H1 (cell line): Measurements from ENCODE around the gene ZNF284. TPM values are rescaled to one million over a fixed set of nuclear protein-coding genes. Genes with fewer than 3 reads are reported as not detected.

Experiments used
- CTCF ChIA-PET: fragments of 300-600 bp; sonication (Branson Sonifier 250); formaldehyde crosslinking; loops from one replicate; lab custom pipeline; 2021; ENCODE audit not compliant: partially characterized antibody; lab: Charles Lee
- POLR2A ChIA-PET: fragments of 300-600 bp; sonication (Branson Sonifier 250); formaldehyde crosslinking; loops from one replicate; lab custom pipeline; 2021; ENCODE audit warnings: inconsistent platforms; ENCODE audit not compliant: partially characterized antibody; lab: Charles Lee
- DNase-seq, 2 experiments: peaks; one replicate each; pipeline versions ENCODE4 v3.0.0 to v3.0.0-alpha.2; 2010 to 2022; ENCODE audit warnings: low spot score in 2 of 2, low read depth in 1 of 2, mixed read lengths in 1 of 2
- FAIRE-seq: peaks from 2 replicates; lab custom pipeline; 2011; peaks lifted over from hg19 to GRCh38; lab: Jason Lieb, UNC
- H2AFZ ChIP-seq: 2 replicates; pipeline ENCODE4 v1.8.1; 2012; ENCODE audit warnings: low read length, inconsistent platforms
- H2AK5ac ChIP-seq: 2 replicates; pipeline ENCODE4 v1.6.1; 2013; ENCODE audit warnings: low read depth, low read length
- H2BK120ac ChIP-seq: replicated peaks from 2 replicates; pipeline ENCODE3; 2013; ENCODE audit warnings: low read depth, low read length, inconsistent platforms
- H2BK12ac ChIP-seq: 2 replicates; pipeline ENCODE4 v1.6.1; 2013; ENCODE audit warnings: low read depth, low read length
- H2BK15ac ChIP-seq: 2 replicates; pipeline ENCODE4 v1.6.1; 2013; ENCODE audit warnings: low read length
- H2BK20ac ChIP-seq: 2 replicates; pipeline ENCODE4 v1.6.1; 2013; ENCODE audit warnings: low read length
- H2BK5ac ChIP-seq: 2 replicates; pipeline ENCODE4 v1.6.1; 2013; ENCODE audit warnings: low read depth, low read length
- H3K14ac ChIP-seq: 2 replicates; pipeline ENCODE4 v1.6.1; 2013; ENCODE audit warnings: inconsistent platforms; ENCODE audit not compliant: insufficient read length
- H3K18ac ChIP-seq: 2 replicates; pipeline ENCODE4 v1.6.1; 2013; ENCODE audit warnings: low read length; ENCODE audit errors: extremely low read depth
- H3K23ac ChIP-seq: 2 replicates; pipeline ENCODE4 v1.6.1; 2013; ENCODE audit warnings: inconsistent platforms; ENCODE audit not compliant: insufficient read length
- H3K23me2 ChIP-seq: 2 replicates; pipeline ENCODE4 v1.6.1; 2013; ENCODE audit warnings: low read depth, low read length
- H3K27ac ChIP-seq: 2 replicates; pipeline ENCODE4 v1.6.1; 2011; ENCODE audit warnings: low read depth, low read length, inconsistent platforms
- H3K27me3 ChIP-seq, 4 experiments: replicated peaks in 1 of 4; 1 replicate in 1 of 4; 2 replicates in 3 of 4; pipeline versions ENCODE4 v1.6.1 to v1.8.1; 2011 to 2013; ENCODE audit warnings: low read length in 3 of 4, mild to moderate bottlenecking in 3 of 4, inconsistent platforms in 2 of 4, mixed read lengths in 2 of 4, moderate library complexity in 1 of 4; ENCODE audit not compliant: control insufficient read depth in 3 of 4, insufficient read depth in 3 of 4; ENCODE audit errors: extremely low read depth in 1 of 4
- H3K36me3 ChIP-seq, 4 experiments: 2 replicates each; pipeline versions ENCODE4 v1.6.1 to v1.8.1; 2011 to 2013; ENCODE audit warnings: mild to moderate bottlenecking in 4 of 4, low read length in 3 of 4, moderate library complexity in 2 of 4, control low read depth in 1 of 4, inconsistent platforms in 1 of 4; ENCODE audit not compliant: insufficient read depth in 4 of 4, control insufficient read depth in 2 of 4
- H3K4ac ChIP-seq: replicated peaks from 2 replicates; pipeline ENCODE3; 2013; ENCODE audit warnings: low read length, low read depth, mixed read lengths, inconsistent platforms; ENCODE audit not compliant: insufficient read length
- H3K4me1 ChIP-seq, 4 experiments: replicated peaks in 1 of 4; 1 replicate in 1 of 4; 2 replicates in 3 of 4; pipeline versions ENCODE4 v1.6.1 to v1.8.1; 2011 to 2013; ENCODE audit warnings: low read length in 3 of 4, inconsistent platforms in 2 of 4, mixed read lengths in 1 of 4; ENCODE audit not compliant: insufficient read depth in 4 of 4, control insufficient read depth in 3 of 4
- H3K4me2 ChIP-seq, 2 experiments: 2 replicates each; pipeline versions ENCODE4 v1.6.1 to v1.8.1; 2011 to 2013; ENCODE audit warnings: low read depth in 2 of 2, low read length in 2 of 2, control low read depth in 1 of 2, inconsistent platforms in 1 of 2, mild to moderate bottlenecking in 1 of 2; ENCODE audit not compliant: insufficient read depth in 1 of 2
- H3K4me3 ChIP-seq, 4 experiments: fragments of 200-600, 300-600 bp in 1 of 4; sonication (generic), shearing (Covaris generic), sonication (Bioruptor Twin) in 1 of 4; 2 replicates each; pipeline versions ENCODE4 v1.5.1 to v1.8.1; 2011 to 2016; ENCODE audit warnings: low read length in 4 of 4, low read depth in 3 of 4, control low read depth in 2 of 4, inconsistent platforms in 2 of 4, mild to moderate bottlenecking in 2 of 4, mixed read lengths in 1 of 4, moderate library complexity in 1 of 4; ENCODE audit not compliant: insufficient read depth in 2 of 4; ENCODE audit errors: extremely low read depth in 1 of 4
- H3K56ac ChIP-seq: replicated peaks from 2 replicates; pipeline ENCODE3; 2013; ENCODE audit warnings: low read depth, mild to moderate bottlenecking, mixed read lengths, low read length, inconsistent platforms; ENCODE audit not compliant: insufficient read length
- H3K79me1 ChIP-seq: 2 replicates; pipeline ENCODE4 v1.6.1; 2013; ENCODE audit warnings: low read depth, low read length, control low read depth
- H3K79me2 ChIP-seq, 2 experiments: 2 replicates each; pipeline versions ENCODE4 v1.6.1 to v1.8.1; 2012 to 2013; ENCODE audit warnings: low read length in 2 of 2, mild to moderate bottlenecking in 2 of 2, inconsistent platforms in 1 of 2; ENCODE audit not compliant: insufficient read depth in 2 of 2, control insufficient read depth in 1 of 2
- H3K9ac ChIP-seq, 4 experiments: replicated peaks in 1 of 4; 1 replicate in 1 of 4; 2 replicates in 3 of 4; pipeline versions ENCODE4 v1.6.1 to v1.8.1; 2011 to 2013; ENCODE audit warnings: low read depth in 3 of 4, low read length in 3 of 4, control low read depth in 2 of 4, mild to moderate bottlenecking in 2 of 4, moderate library complexity in 2 of 4, inconsistent platforms in 1 of 4; ENCODE audit errors: extremely low read depth in 1 of 4
- H3K9me3 ChIP-seq, 2 experiments: 2 replicates each; pipeline versions ENCODE4 v1.6.1 to v1.8.1; 2012 to 2013; ENCODE audit warnings: mild to moderate bottlenecking in 2 of 2, moderate library complexity in 2 of 2, control low read depth in 1 of 2, inconsistent platforms in 1 of 2, low read depth in 1 of 2, low read length in 1 of 2, mixed read lengths in 1 of 2; ENCODE audit not compliant: insufficient read depth in 2 of 2
- H4K20me1 ChIP-seq, 2 experiments: replicated peaks in 1 of 2; 2 replicates each; pipeline versions ENCODE3 to v1.8.1; 2011 to 2013; ENCODE audit warnings: inconsistent platforms in 2 of 2, low read length in 2 of 2, mild to moderate bottlenecking in 1 of 2; ENCODE audit not compliant: insufficient read depth in 2 of 2, control insufficient read depth in 1 of 2
- H4K5ac ChIP-seq: 2 replicates; pipeline ENCODE4 v1.6.1; 2013; ENCODE audit warnings: low read length, low read depth, mixed read lengths, inconsistent platforms; ENCODE audit not compliant: insufficient read length
- H4K8ac ChIP-seq: 2 replicates; pipeline ENCODE4 v1.8.0; 2013; ENCODE audit warnings: mild to moderate bottlenecking, moderate library complexity, low read length, inconsistent platforms; ENCODE audit not compliant: insufficient read depth; ENCODE audit errors: extremely low read depth
- H4K91ac ChIP-seq: replicated peaks from 2 replicates; pipeline ENCODE3; 2013; ENCODE audit warnings: low read length, mixed read lengths, inconsistent platforms; ENCODE audit not compliant: insufficient read length
- ASH2L ChIP-seq: fragments of 200-600, 300-600 bp; sonication (generic); IDR thresholded peaks from one replicate; pipeline ENCODE4 v1.7.1; 2017; ENCODE audit warnings: low read length
- ATF3 ChIP-seq: IDR thresholded peaks from 2 replicates; pipeline ENCODE4 v1.6.1; 2011; ENCODE audit warnings: low read depth, mild to moderate bottlenecking, low read length; ENCODE audit not compliant: insufficient read depth
- BACH1 ChIP-seq: IDR thresholded peaks from 2 replicates; pipeline ENCODE4 v1.6.1; 2012; ENCODE audit warnings: low read length, improper control_type of control experiment
- FOSL1 ChIP-seq: IDR thresholded peaks from 2 replicates; pipeline ENCODE4 v1.6.1; 2011; ENCODE audit warnings: mild to moderate bottlenecking, low read depth, low read length, moderate library complexity; ENCODE audit not compliant: insufficient read depth
- GTF2F1 ChIP-seq: IDR thresholded peaks from 2 replicates; pipeline ENCODE4 v1.6.1; 2012; ENCODE audit warnings: low read depth, low read length, improper control_type of control experiment, borderline replicate concordance
- HDAC6 ChIP-seq: IDR thresholded peaks from one replicate; pipeline ENCODE4 v1.7.1; 2012; ENCODE audit warnings: low read depth, mild to moderate bottlenecking, inconsistent platforms, low read length, moderate library complexity
- JUND ChIP-seq: IDR thresholded peaks from 2 replicates; pipeline ENCODE4 v1.6.1; 2011; ENCODE audit warnings: mild to moderate bottlenecking, improper control_type of control experiment, low read length
- MAX ChIP-seq: IDR thresholded peaks from 2 replicates; pipeline ENCODE4 v1.6.1; 2012; ENCODE audit warnings: inconsistent platforms
- NRF1 ChIP-seq: IDR thresholded peaks from 2 replicates; pipeline ENCODE4 v1.6.1; 2011; ENCODE audit warnings: mild to moderate bottlenecking, low read depth, low read length, improper control_type of control experiment
- RXRA ChIP-seq: IDR thresholded peaks from 2 replicates; pipeline ENCODE4 v1.6.1; 2011; ENCODE audit warnings: low read depth, mild to moderate bottlenecking, low read length, moderate library complexity; ENCODE audit not compliant: insufficient read depth
- SAP30 ChIP-seq: fragments of 300-600 bp; sonication (generic); IDR thresholded peaks from 2 replicates; pipeline ENCODE4 v1.7.1; 2012; ENCODE audit warnings: low read length, moderate library complexity, mild to moderate bottlenecking, inconsistent platforms; ENCODE audit not compliant: insufficient read depth, insufficient replicate concordance
- WGBS, 2 experiments: shearing (Covaris generic) in 1 of 2; methylation state at CpG; one replicate each; pipeline versions ENCODE4 v1.1.6 to v1.1.7; 2013 to 2015; ENCODE audit warnings: low lambda C conversion rate in 2 of 2, mixed read lengths in 2 of 2, inconsistent platforms in 1 of 2, low coverage in 1 of 2, missing lambda C conversion rate in 1 of 2; ENCODE audit not compliant: insufficient replicate concordance in 2 of 2, insufficient coverage in 1 of 2, insufficient read length in 1 of 2; ENCODE audit errors: extremely low coverage in 1 of 2, missing lambda C conversion rate in 1 of 2; 5-methylcytosine and 5-hydroxymethylcytosine counted together
- polyA plus RNA-seq, 7 experiments: library from polyadenylated mRNA; depleted of rRNA in 3 of 7; stranded (reverse) in 5 of 7; unstranded in 2 of 7; fragments of >200 nt in 5 of 7; fragments of 200-250 nt in 2 of 7; gene quantifications; 1 replicate in 5 of 7; 2 replicates in 1 of 7; 4 replicates in 1 of 7; pipeline versions ENCODE4 v1.2.1 to v1.2.3, GENCODE V29; 2011 to 2013; ENCODE audit warnings: missing spikeins in 2 of 7, mixed read lengths in 2 of 7
- total RNA-seq: library from RNA; stranded (reverse); fragmentation: NEBNext Ultra II Directional; extraction: Animal tissue kit (Norgen Biotek cat#: 25700); gene quantifications from 2 replicates; pipeline ENCODE4 v1.2.1, GENCODE V29; 2021
- TF ChIP-seq, protein P1 (sequence below): IDR thresholded peaks from 2 replicates; pipeline ENCODE4 v1.6.1; 2012; ENCODE audit warnings: low read length, inconsistent platforms

The ZNF284 gene
- total and polyA plus RNA-seq, 2 of the 8 experiments (the other 6 are each of a cell fraction or from before 2014, with no cell fraction given), result 1.1 to 3.4 TPM

DNA sequence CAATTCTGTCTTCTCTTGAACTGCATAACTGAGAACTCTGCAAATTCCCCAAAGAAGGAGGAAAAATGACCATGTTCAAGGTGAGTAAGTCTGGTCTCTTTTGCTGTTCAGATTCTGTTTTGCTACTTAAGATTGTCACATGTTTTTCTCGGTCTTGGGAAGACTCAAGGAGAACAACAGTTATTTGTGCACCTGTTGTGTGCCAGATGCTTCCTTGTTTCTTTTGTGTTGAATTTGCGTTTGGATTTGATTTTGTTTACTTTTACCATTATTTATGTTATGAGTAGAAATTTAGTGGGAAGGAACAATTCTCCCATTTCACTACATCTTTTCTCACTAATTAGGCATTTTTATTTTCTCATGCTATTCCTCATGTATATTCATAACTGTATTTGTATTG lies 4.4 kb downstream of the ZNF284 start:
- CTCF ChIA-PET, result no interaction called here
- H4K91ac ChIP-seq, result no peak overlapping the region
- 88% methylated on average over 2 of the region's 2 CpGs; no CpG with 5 or more reads in 1 of the 2 experiments for WGBS, 2 experiments
- TF ChIP-seq JUND (no peak), SAP30 (no peak), RXRA (no peak), BACH1 (no peak), GTF2F1 (no peak), MAX (no peak), HDAC6 (no peak), FOSL1 (no peak), NRF1 (no peak), ATF3 (no peak), ASH2L (no peak)
- TF ChIP-seq, protein P1, sequence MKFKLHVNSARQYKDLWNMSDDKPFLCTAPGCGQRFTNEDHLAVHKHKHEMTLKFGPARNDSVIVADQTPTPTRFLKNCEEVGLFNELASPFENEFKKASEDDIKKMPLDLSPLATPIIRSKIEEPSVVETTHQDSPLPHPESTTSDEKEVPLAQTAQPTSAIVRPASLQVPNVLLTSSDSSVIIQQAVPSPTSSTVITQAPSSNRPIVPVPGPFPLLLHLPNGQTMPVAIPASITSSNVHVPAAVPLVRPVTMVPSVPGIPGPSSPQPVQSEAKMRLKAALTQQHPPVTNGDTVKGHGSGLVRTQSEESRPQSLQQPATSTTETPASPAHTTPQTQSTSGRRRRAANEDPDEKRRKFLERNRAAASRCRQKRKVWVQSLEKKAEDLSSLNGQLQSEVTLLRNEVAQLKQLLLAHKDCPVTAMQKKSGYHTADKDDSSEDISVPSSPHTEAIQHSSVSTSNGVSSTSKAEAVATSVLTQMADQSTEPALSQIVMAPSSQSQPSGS, result no peak

More for the DNA sequence above, 4.4 kb downstream of the ZNF284 start:
- Histone ChIP-seq H3K27ac (no peak overlapping the region), H3K9me3 (no peaks in the 10 kb centered on the region), H3K9ac (no peak overlapping the region), H3K79me1 (no peaks in the 10 kb centered on the region; the same call in 1 of the 2 replicates), H3K27me3 (peaks cover 0 to 5% (median 2%) of the 10 kb centered on the region in 4 experiments; a peak in 3 of 7 replicates), H2BK120ac (no peak overlapping the region), H2AFZ (no peak overlapping the region), H4K20me1 (no peaks in the 10 kb centered on the region), H4K5ac (no peak overlapping the region), H3K4ac (no peak overlapping the region), H4K8ac (no peak overlapping the region), H3K4me1 (peaks cover 0 to 1% (median 0%) of the 10 kb centered on the region in 4 experiments; a peak in 1 of 7 replicates), H2AK5ac (no peak overlapping the region), H3K36me3 (peaks cover 0 to 2% (median 1%) of the 10 kb centered on the region in 4 experiments; a peak in 2 of 8 replicates), H3K56ac (no peak overlapping the region), H3K23me2 (peaks cover 9% of the 10 kb centered on the region), H3K79me2 (no peaks in the 10 kb centered on the region; a peak in 1 of 4 replicates), H2BK5ac (no peak overlapping the region), H2BK12ac (no peak overlapping the region), H3K4me2 (no peak overlapping the region), H3K23ac (no peak overlapping the region), H2BK20ac (no peak overlapping the region), H3K18ac (no peak overlapping the region), H2BK15ac (no peak overlapping the region), H3K14ac (no peak overlapping the region), H3K4me3 (no peak overlapping the region)
- POLR2A ChIA-PET, result no interaction called here
- DNase-seq (no peak), FAIRE-seq (no peak)
